HT1080 (cell line): ENCODE results near the gene ARHGEF19. TPM values are rescaled to one million over a fixed set of nuclear protein-coding genes. Genes with fewer than 3 reads are reported as not detected.
A peak's percentile ranks its signal among the peaks of the same experiment; 100 is the strongest.
"Not testable (repeated sequence)": the region's sequence is repeated elsewhere in the genome, so short reads cannot be mapped to it uniquely, and the experiment has no call there.

Experiments used
- DNase-seq: peaks from one replicate; pipeline ENCODE4 v3.0.0-alpha.2; 2015; ENCODE audit warnings: low read depth
- total RNA-seq: library from RNA; depleted of rRNA; stranded (reverse); fragments of >200 nt; shearing (Covaris generic); gene quantifications from 2 replicates; pipeline ENCODE4 v1.2.3, GENCODE V29; 2014

ARHGEF19 gene
- total RNA-seq, 1 experiment from 2014 or later = not detected

GRCh38 chr1:16168144-16168495, 44.3 kb downstream of the ARHGEF19 start:
- not testable (repeated sequence) for DNase-seq

GRCh38 chr1:16167331-16168143, 44.9 kb downstream of the ARHGEF19 start:
- no peak for DNase-seq

GRCh38 chr1:16166117-16166516, 46.3 kb downstream of the ARHGEF19 start:
- DNase-seq = no peak

GRCh38 chr1:16165548-16165947, 46.9 kb downstream of the ARHGEF19 start:
- no peak for DNase-seq

GRCh38 chr1:16165073-16165364, 47.4 kb downstream of the ARHGEF19 start:
- DNase-seq = no peak

GRCh38 chr1:16164213-16165072, 48.0 kb downstream of the ARHGEF19 start:
- peak; percentile 98 for DNase-seq

GRCh38 chr1:16163608-16164212, 48.7 kb downstream of the ARHGEF19 start:
- not testable (repeated sequence) for DNase-seq

GRCh38 chr1:16162163-16162822, 50.2 kb downstream of the ARHGEF19 start:
- DNase-seq = no peak

- DNase-seq = no peak
These were observed 50.7 kb downstream of the ARHGEF19 start for GRCh38 chr1:16161717-16162116.

- DNase-seq = peak; percentile 69
These were observed 53.2 kb downstream of the ARHGEF19 start for GRCh38 chr1:16158993-16159831.

GRCh38 chr1:16158025-16158424, 54.4 kb downstream of the ARHGEF19 start:
- DNase-seq = no peak

GRCh38 chr1:16156848-16157495, 55.5 kb downstream of the ARHGEF19 start:
- DNase-seq = no peak

GRCh38 chr1:16155537-16156410, 56.7 kb downstream of the ARHGEF19 start, which contains the start of gene EPHA2:
Gene EPHA2, minus strand, starts transcription at chr1:16156069. Its CDS starts 137 bp downstream, at chr1:16155932.
- peak; percentile 89 for DNase-seq

- peak; percentile 34 for DNase-seq
These were observed 58.3 kb downstream of the ARHGEF19 start for GRCh38 chr1:16153999-16154673.

- no peak for DNase-seq
These were observed 59.1 kb downstream of the ARHGEF19 start for GRCh38 chr1:16153096-16153998.

GRCh38 chr1:16152481-16153087, 59.9 kb downstream of the ARHGEF19 start:
- DNase-seq = peak; percentile 48

- no peak for DNase-seq
These were observed 60.5 kb downstream of the ARHGEF19 start for GRCh38 chr1:16151995-16152384.
